ENCODE results near the gene PTPRD. TPM values are rescaled to one million over a fixed set of nuclear protein-coding genes. Genes with fewer than 3 reads are reported as not detected.

Gene PTPRD
- polyA plus RNA-seq, 4 donors, result 91.3 to 115 (median 106) TPM

DNA sequence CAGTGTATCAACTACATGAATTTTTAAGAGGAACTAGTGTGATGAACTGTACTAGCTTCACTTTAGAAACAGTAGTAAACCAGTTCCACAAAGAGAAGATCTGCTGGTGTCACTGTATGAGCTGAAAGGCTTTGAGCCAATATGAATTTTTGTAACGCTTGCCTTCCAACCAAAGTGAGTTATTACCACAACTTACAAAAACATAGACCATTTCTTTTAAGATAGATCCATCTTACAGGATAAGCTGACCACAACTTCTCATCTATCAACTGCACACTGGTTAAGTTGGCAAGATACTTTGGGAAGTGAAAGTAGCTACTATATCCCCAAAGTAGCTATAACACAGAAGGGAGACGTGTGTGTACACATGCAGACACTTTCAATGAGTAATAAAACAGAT, 1963.6 kb downstream of the PTPRD start:
- no peak for DNase-seq (ENCODE audit: low read depth in 4 of 4, low spot score in 2 of 4)

DNA sequence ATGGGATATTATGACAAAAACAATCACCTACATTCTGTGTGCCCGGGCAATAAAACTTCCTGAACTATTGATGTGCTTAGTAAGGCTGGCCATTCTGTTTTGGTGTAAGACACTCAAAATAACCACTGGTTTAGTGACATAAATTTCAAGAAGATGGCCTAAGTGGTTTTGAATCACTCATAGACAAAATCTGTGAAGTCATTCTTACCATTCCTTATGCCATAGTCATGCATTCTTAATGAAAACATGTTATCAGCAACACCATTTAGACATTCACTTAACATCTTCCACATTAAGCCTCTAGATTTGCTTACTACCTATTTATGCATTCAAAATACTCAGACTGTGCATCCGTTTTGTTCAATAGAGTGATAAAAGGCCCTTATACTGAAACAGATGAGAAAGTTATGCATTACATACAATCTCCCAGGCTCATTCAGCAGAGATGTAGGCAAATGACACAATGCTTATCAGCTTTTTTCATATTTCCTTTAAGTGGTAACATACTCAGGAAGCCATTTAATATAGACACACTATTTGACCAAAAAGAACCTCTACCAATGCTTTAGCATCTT, 1964.4 kb downstream of the PTPRD start:
- no peak for DNase-seq (ENCODE audit: low read depth in 4 of 4, low spot score in 2 of 4)

DNA sequence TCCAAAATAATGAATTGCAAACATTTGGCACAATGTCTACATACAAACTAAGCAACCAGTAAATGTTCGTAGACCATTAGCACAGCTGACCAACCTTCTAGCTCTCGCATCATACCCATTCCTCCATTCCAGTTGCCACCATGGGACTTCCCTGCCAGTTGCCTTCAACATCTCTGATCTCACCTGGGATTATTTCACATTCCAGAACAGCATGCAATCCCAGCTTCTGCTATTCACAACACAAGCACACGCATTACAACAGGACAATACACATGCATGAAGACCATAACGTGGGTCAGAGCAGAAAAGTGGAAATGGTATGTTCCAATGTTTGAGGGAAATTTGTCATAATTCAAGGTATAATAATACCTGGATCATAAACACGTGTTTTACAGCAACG, 1965.0 kb downstream of the PTPRD start:
- DNase-seq (ENCODE audit: low read depth in 4 of 4, low spot score in 2 of 4), result no peak

DNA sequence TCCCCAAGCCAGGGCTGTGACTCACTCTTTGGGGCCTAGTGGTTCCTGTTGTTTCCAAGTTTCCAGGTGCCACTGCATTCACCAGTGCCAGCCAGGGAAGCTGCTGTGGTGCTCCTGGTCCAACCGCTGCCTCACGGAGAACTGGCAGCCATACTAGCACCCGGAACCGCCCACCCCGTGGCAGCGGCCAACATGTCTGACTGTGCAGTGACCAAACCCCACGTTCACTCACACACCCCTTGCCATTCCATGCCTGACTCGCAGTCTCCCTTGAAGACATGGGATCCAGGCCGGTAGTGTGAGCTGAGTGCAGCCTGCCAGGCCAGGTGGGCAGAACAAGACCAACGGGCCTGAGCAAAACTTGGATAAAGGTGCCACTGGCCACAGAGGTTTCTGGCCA, 1968.2 kb downstream of the PTPRD start:
- no peak for DNase-seq (ENCODE audit: low read depth in 4 of 4, low spot score in 2 of 4)

DNA sequence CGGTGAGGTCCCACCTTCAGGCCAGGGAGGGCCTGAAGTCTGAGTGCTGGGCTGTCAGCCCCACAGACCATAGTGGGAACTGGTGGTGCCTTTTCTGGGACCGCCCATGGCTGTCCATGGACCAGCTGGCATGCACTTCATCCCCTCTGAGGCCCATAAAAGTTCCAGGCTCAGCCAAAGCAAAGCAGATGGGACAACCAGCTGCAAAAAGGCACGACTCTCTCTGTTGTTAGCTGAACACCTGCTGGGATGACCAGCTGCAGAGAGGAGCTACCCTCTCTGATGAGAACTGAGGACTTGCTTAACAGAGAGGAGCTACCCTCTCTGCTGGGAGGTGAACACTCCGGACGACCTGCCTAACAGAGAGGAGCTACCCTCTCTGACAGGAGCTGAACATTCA, 1968.9 kb downstream of the PTPRD start:
- no peak for DNase-seq (ENCODE audit: low read depth in 4 of 4, low spot score in 2 of 4)

DNA sequence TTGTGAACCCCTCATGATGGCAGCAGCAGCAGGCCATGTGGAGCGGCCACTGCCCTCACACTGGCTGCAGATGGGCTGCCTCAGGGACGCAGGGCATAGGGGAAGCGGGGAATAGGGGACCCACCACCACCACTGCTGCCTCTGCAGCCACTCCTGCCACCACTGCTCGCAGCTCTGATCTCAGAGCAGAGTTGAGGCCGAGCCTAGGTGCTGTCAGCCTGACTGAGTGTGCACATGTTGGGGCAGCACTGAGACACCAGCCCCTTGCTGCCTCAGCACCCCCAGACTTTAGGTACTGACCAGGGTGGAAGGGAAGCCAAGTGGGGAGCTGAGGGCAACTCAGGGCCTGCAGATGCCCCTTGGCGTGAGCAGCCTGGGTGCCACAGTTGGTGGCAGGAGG, 1969.3 kb downstream of the PTPRD start:
- no peak for DNase-seq (ENCODE audit: low read depth in 4 of 4, low spot score in 2 of 4)

DNA sequence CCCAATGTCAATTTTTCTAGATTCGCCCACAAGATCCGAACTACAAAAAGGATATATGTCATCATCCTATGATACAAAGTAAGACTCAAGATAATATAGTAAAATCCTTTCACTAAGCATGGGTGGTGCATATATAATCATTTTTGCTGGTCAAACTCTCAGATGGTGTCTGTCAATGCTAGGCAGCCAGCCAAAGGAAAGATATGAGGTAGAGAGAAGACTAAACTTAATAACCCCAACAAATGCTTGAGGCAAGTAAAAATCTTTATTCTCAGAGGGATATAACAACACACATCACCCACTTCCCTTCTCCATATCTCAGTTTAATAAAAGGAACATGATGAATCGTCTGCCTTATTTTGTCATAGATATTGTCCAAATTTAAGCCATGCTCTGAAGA, 1972.0 kb downstream of the PTPRD start:
- no peak for DNase-seq (ENCODE audit: low read depth in 4 of 4, low spot score in 2 of 4)

DNA sequence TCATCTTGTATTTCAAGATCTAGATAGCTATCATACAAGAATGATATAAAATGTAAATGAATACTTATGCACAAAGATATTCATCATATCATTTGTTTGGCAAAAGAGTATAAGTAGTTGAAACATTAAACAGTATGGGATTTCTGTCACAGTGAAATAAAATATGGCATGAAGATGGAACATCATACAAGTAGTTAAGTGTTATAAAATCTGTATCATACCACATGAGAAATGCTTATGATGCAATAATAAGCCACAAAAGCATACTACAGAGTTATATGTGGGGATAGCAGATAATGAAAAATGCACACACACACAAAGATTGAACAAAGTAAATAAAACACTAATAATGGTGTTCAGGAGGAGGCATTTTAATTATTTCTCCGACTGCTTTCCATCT, 1975.2 kb downstream of the PTPRD start:
- DNase-seq (ENCODE audit: low read depth in 4 of 4, low spot score in 2 of 4), result no peak

DNA sequence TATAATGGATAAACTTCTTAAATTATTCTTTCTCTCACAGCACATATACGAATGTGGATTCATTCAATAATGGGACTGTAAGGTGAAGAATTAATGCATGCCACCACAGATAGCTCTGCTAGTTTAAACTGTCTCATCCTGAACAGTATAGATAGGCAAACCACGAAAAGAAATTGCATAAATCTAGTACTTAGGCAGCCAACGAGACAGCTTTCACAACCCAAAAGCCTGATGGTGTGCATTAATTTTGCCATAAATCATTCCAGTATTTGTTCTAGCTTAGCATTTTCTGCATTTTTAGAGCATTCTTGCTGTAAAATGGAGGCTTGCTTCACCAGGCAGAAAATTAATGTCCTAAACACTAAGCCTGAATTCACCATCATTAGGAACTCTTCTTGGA, 1979.0 kb downstream of the PTPRD start:
- no peak for DNase-seq (ENCODE audit: low read depth in 4 of 4, low spot score in 2 of 4)

DNA sequence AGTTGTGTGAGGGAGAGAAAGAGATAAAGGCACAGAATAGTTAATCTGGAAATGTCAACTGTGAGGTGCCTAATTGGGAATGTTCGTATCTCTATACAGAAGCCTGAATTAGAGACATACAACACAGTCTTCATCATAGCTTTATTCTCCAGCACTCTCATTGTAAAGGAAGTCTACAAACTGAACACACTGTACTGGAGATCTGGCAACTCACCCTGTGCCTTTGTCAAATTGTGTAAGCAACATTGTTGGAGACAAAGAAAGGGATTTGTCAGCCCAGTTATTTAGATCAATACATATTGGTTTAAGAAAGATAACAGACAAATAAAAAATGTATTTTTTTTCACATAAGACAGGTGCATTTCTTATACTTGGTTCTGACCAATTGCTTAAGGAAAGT, 1980.3 kb downstream of the PTPRD start:
- DNase-seq (ENCODE audit: low read depth in 4 of 4, low spot score in 2 of 4), result no peak

DNA sequence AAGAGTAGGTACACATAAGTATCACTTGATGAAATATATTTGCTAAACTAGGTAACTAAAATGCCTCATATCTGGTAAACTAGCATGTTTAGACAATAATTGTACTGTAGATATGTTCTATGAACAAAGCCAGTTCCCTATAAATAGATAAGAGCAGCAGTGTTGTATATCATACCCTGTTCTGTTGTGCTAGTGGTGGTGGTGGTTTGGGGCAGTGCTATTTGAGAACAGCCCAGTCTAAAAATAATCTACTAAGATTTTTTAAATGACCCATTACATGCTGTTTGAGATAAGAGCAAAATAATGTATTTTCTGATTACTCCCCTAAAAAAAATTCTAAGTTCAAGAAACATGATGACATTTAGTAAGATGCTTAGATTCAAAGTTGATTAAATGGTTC, 1984.0 kb downstream of the PTPRD start:
- no peak for DNase-seq (ENCODE audit: low read depth in 4 of 4, low spot score in 2 of 4)

DNA sequence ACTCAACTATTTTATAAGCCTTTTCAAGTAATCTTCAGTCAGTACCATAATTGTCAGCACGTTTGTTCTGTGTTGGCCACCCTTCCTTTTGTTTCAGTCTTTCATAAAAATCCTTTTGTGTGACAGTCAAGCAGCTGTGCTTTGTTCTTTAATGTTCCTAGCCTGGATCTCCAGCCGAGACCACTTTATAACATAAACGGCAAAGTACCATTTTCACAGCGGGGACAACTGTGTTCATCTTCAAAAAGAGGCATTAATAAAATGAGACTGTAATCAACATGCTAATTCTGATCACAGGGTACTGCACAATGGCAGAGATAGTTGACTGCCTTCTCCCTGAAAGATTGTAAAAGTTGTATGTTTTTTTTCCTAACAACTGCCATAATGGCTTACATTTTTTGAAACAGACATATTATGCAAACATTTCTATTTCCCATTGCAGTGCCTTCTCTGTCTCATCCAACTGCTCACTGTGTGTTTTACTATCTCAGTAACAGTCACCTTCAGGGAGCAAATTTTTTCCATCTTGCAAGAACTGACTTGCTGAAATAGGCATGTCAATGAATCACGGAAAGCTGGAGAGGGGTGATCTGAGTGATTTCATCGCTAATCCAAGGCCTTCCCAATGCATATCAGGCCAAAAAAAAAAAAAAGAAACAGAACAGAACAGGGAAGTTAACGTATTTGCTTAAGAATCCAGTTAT, 1984.7 kb downstream of the PTPRD start:
- no peak for DNase-seq (ENCODE audit: low read depth in 4 of 4, low spot score in 2 of 4)

DNA sequence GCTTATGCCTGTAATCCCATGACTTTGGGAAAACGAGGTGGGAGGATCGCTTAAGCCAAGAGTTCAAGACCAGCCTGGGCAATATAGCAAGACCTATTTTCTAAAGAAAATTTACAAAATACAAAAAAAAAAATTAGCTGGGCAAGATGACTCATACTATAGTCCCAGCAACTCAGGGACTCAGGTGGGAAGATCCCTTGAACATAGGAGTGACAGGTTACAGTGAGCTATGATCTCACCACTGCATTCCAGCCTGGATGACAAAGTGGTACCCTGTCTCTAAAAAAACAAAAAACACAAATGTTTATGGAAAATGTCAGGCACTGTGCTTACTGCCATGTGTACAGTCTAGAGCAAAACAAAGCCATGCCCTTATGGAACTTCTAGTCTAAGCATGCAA, 1989.9 kb downstream of the PTPRD start:
- no peak for DNase-seq (ENCODE audit: low read depth in 4 of 4, low spot score in 2 of 4)

DNA sequence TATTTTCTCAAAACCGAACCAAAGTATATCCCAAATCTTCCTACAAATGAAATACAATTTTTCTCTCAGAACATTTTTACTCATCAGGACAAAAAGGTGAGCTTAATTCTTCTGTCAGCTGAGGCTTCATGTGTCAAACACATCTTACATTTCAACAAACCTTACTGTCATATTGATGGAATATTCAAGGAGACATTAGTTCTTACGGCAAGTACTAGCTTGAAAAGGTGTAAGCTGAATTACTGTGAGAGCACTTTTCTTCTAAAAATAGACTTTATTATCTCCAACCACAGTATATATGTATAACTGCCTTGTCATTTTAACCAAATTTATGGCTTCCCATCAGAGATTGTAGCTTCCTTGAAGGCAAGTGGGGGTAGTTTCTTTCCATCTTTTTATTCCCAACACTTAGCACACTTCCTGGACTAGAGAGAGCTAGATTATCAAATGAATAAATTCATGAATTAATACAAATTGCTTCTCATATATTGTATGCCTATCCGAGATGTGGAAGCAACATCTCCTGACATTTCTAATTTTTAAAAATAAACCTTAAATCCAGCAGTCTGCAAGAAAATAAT, 1990.5 kb downstream of the PTPRD start:
- DNase-seq (ENCODE audit: low read depth in 4 of 4, low spot score in 2 of 4), result no peak

DNA sequence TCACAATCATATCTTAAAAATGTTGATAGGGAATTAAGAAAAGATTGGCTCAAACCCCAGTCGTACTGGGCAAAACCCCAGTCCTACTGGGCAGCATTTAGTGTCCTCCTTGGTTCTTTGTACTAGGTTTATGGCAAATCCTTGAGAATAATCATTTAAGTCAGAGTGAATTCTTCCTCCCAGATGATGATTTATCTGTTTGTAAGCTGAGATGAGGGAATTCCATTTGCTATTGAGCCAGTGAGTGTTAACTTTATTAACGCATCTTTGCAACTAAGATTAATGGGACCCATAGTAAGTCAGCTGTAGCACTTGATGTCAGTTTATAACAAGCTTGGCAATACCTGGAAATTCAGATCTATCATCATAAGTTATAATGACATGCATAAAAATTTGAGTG, 1991.4 kb downstream of the PTPRD start:
- DNase-seq (ENCODE audit: low read depth in 4 of 4, low spot score in 2 of 4), result peak in 2 of 4 donors; percentile 10 to 11

DNA sequence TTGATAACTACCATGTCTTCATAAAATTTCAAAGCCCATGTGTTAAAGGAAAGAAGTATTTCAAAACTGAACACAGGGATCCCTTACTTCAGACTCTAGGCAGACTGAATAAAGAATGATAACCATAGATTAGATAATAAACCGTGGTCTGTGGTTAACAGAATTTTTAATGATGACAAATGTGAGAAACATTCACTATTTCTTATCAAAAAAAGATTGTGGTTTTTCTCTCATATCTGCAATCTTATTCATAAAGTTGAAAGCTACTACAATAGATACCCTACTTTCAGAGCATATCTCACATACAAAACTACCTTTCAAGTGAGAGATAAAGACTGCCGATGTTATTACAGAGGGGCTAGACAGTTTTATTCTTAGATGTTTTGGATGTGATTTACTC, 1996.4 kb downstream of the PTPRD start:
- DNase-seq (ENCODE audit: low read depth in 4 of 4, low spot score in 2 of 4), result no peak

DNA sequence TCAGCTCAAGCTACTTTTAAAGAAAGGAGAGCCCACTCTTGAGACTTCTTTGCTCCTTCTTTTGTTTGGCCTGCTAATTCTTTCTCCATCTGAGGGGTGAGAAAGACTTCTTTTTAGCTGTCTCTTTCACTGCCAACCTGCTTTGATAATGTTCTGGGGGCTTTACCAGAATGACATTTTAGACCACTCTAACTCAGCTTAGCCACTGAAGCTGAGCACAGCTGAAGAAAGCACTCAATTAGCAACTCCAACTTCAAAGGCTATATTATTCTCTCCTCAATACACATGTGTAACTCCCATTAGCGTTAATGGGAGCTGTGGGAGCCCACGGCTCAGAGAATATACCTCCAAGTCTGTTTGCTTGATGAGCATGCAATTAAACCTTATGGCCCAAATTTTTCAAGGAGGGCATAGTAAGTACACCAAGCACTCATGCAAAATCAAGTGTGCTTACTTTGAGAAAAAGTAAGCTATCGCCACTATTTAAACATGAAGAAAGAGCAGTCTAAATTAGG, 1997.8 kb downstream of the PTPRD start:
- DNase-seq (ENCODE audit: low read depth in 4 of 4, low spot score in 2 of 4), result no peak

DNA sequence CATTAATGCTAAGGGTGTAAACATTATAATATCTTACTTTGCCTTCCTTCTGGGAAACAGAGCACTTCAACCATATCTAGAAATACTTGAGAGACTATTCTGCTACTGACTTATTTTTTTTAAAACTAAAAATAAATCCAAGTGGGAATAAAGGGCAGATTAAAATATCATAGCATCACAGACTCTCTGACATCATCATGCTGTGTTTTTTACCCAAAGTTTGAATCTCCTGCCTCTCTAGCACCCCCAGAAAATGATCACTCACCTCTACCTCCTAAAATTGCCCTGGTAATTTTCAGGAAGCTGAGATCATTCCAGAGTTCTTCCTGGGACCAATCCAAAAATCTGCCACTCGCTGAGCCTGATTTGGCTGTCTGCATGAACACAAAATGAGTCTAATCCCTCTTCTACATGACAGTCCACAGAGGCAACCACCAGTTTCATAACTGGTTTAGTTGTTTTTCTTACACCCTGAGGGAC, 1999.4 kb downstream of the PTPRD start:
- DNase-seq (ENCODE audit: low read depth in 4 of 4, low spot score in 2 of 4), result no peak

DNA sequence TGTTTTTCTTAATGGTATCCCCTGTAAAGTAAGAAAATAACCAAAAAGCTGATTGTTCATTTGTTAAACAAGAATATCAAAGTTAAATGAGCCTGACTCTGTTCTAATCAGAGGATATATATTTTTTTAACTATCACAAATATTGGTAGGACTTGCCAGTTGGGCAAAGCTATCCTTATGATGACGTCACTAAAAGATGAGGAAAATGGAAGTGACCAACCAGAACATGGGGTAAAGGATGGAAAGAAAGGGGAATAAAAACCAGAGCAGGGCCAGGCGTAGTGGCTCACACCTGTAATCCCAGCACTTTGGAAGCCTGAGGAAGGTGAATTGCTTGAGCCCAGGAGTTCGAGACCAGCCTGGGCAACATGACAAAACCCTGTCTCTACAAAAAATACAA, 2001.6 kb downstream of the PTPRD start:
- no peak for DNase-seq (ENCODE audit: low read depth in 4 of 4, low spot score in 2 of 4)

DNA sequence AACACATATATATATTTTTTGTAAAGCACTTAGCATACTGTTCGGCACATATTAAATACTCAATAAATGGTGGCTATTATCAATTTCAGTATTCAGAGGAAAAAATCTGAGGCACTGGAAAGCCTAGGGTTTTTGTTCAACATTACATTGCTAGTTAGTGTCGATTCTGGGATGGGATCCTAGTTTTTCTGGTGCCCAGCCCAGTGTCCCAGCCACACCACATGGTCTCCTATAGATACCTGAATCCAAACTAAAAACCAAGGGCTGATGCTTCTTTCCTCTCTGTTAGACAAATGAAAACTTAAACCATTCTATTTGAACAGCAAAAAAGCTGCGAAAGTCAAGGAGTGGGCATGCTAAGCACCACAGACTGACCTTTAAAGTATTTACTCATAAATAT, 2002.5 kb downstream of the PTPRD start:
- no peak for DNase-seq (ENCODE audit: low read depth in 4 of 4, low spot score in 2 of 4)

DNA sequence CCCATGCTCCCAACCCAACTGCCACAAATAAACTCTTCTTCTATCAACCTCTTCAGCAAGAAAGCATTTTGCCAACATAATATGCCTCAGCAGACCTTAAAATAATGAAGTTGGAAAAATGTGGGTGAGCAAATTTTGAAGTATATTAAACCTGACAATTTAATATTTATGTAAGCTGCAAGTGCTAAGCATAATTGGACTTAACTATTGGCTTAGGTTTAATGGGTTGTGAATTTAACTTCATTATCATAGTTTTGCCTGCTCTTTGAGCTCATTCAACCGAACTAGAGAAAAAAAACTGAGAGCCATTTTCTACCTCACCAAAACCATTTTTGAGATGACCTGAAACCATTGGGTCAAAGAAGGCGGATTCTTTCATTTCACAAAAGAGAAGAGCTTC, 2007.7 kb downstream of the PTPRD start:
- no peak for DNase-seq (ENCODE audit: low read depth in 4 of 4, low spot score in 2 of 4)

DNA sequence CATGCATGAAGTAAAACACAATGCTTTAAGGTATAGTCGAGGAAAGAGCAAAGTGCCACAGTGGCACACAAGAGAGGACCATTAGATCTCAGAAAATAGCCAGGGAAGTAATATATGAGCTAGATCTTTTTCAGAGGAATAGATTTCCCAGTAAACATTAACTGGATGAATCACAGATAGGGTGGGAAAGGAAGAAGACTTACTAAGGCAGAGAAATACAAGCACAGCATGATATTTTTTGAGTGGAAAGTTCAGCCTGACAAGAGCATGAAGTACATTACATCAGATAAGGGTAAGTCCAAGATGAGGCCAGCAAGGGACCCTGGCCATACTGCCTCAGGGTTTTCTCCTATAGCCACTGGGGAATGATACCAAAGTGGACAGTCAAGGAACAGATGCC, 2008.6 kb downstream of the PTPRD start:
- DNase-seq (ENCODE audit: low read depth in 4 of 4, low spot score in 2 of 4), result no peak
